HCT116 (cell line): ENCODE data around the gene ERC1. TPM values are rescaled to one million over a fixed set of nuclear protein-coding genes. Genes with fewer than 3 reads are reported as not detected.

Experiments
- ATAC-seq: fragments of 200-7000 bp; cut with Tn5 transposase; 2 replicates; pipeline ENCODE4 v1.9.1; 2020; ENCODE audit warnings: mild to moderate bottlenecking, moderate library complexity
- BruUV-seq: library from RNA; stranded (reverse); fragments of 400-500 nt; replicated peaks from 2 replicates; lab custom pipeline; 2021; lab: Mats Ljungman, UMichigan
- CTCF ChIA-PET: fragments of 300-600 bp; sonication (Branson Sonifier 250); formaldehyde crosslinking; loops from one replicate; lab custom pipeline; 2021; ENCODE audit warnings: antibody characterized with exemption; lab: Charles Lee
- POLR2A ChIA-PET: fragments of 300-600, 350-600 bp; sonication (Branson Sonifier 250); formaldehyde crosslinking; loops from one replicate; lab custom pipeline; 2021; ENCODE audit warnings: antibody characterized with exemption; lab: Charles Lee
- RAD21 ChIA-PET, 2 experiments: fragments of 300-600 bp; sonication (Branson Sonifier 250); formaldehyde crosslinking; loops; one replicate each; lab custom pipeline; 2023; ENCODE audit warnings: low total read pairs in 2 of 2; ENCODE audit not compliant: uncharacterized antibody in 2 of 2, unreplicated experiment in 2 of 2, low non-redundant PET in 1 of 2; lab: Charles Lee
- DNase-seq: peaks from one replicate; pipeline ENCODE4 v3.0.0-alpha.2; 2010; ENCODE audit warnings: low read depth, low spot score
- H2AFZ ChIP-seq: fragments of 200-600 bp; shearing (Covaris generic), sonication (generic); 2 replicates; pipeline ENCODE4 v1.6.1; 2017; ENCODE audit warnings: low read depth, mixed run types, mixed read lengths, antibody characterized with exemption, low read length; ENCODE audit not compliant: poor library complexity, severe bottlenecking
- H3K27ac ChIP-seq: 2 replicates; pipeline ENCODE4 v1.5.1; 2012; ENCODE audit warnings: low read depth, low read length
- H3K27me3 ChIP-seq: fragments of 200-600 bp; sonication (generic); 2 replicates; pipeline ENCODE4 v1.6.1; 2016; ENCODE audit warnings: mixed run types, low read length, mixed read lengths; ENCODE audit not compliant: insufficient read depth
- H3K36me3 ChIP-seq, 2 experiments: fragments of 200-500 bp in 1 of 2; fragments of 200-600 bp in 1 of 2; sonication (Bioruptor generic) in 1 of 2; sonication (generic) in 1 of 2; 2 replicates each; pipeline versions ENCODE4 v1.5.1 to v1.6.1; 2014 to 2016; ENCODE audit warnings: low read length in 2 of 2, inconsistent platforms in 1 of 2, mixed read lengths in 1 of 2, mixed run types in 1 of 2; ENCODE audit not compliant: insufficient read depth in 2 of 2, control insufficient read depth in 1 of 2
- H3K4me1 ChIP-seq, 2 experiments: fragments of 200-600 bp in 1 of 2; sonication (generic) in 1 of 2; 2 replicates each; pipeline versions ENCODE4 v1.5.1 to v1.6.1; 2012 to 2017; ENCODE audit warnings: low read length in 2 of 2, inconsistent platforms in 1 of 2, mild to moderate bottlenecking in 1 of 2, mixed read lengths in 1 of 2, mixed run types in 1 of 2, moderate library complexity in 1 of 2; ENCODE audit not compliant: insufficient read depth in 2 of 2, control insufficient read depth in 1 of 2
- H3K4me2 ChIP-seq: fragments of 200-600 bp; sonication (generic); 2 replicates; pipeline ENCODE4 v1.6.1; 2017; ENCODE audit warnings: mixed run types, low read length, mixed read lengths
- H3K4me3 ChIP-seq, 2 experiments: fragments of 200-600 bp in 1 of 2; sonication (generic) in 1 of 2; replicated peaks in 1 of 2; 2 replicates each; pipeline ENCODE4 v1.5.1; 2011 to 2016; ENCODE audit warnings: low read length in 2 of 2, control low read depth in 1 of 2, low read depth in 1 of 2, mild to moderate bottlenecking in 1 of 2, mixed read lengths in 1 of 2, mixed run types in 1 of 2
- H3K79me2 ChIP-seq: fragments of 200-600 bp; sonication (generic); 2 replicates; pipeline ENCODE4 v1.6.1; 2017; ENCODE audit warnings: mild to moderate bottlenecking, mixed run types, low read length, moderate library complexity, mixed read lengths; ENCODE audit not compliant: insufficient read depth
- H3K9ac ChIP-seq: fragments of 200-600 bp; sonication (generic); 2 replicates; pipeline ENCODE4 v1.6.1; 2016; ENCODE audit warnings: low read length, mixed read lengths
- H3K9me2 ChIP-seq: fragments of 200-600 bp; sonication (generic), shearing (Covaris generic); 2 replicates; pipeline ENCODE4 v1.6.1; 2017; ENCODE audit warnings: mixed run types, mild to moderate bottlenecking, moderate library complexity; ENCODE audit not compliant: insufficient read depth
- H3K9me3 ChIP-seq, 2 experiments: fragments of 200-500 bp in 1 of 2; fragments of 200-600 bp in 1 of 2; sonication (Bioruptor generic) in 1 of 2; sonication (generic) in 1 of 2; 2 replicates each; pipeline ENCODE4 v1.6.1; 2014 to 2017; ENCODE audit warnings: low read length in 2 of 2, mixed read lengths in 2 of 2, inconsistent platforms in 1 of 2, low read depth in 1 of 2, mild to moderate bottlenecking in 1 of 2, mixed run types in 1 of 2, moderate library complexity in 1 of 2; ENCODE audit not compliant: control insufficient read depth in 1 of 2, insufficient read depth in 1 of 2
- H4K20me1 ChIP-seq: fragments of 200-600 bp; sonication (generic), shearing (Covaris generic); 2 replicates; pipeline ENCODE4 v1.6.1; 2017; ENCODE audit warnings: mixed run types, mild to moderate bottlenecking, moderate library complexity; ENCODE audit not compliant: insufficient read depth
- CBX3 ChIP-seq: IDR thresholded peaks from 2 replicates; pipeline ENCODE4 v1.6.1; 2012; ENCODE audit warnings: low read depth
- CTCF ChIP-seq, 3 experiments: fragments of 200-600 bp in 1 of 3; sonication (generic) in 1 of 3; IDR thresholded peaks in 2 of 3; conservative IDR thresholded peaks in 1 of 3; 2 replicates each; pipeline ENCODE4 v1.5.1; 2012 to 2017; ENCODE audit warnings: low read depth in 2 of 3, low read length in 2 of 3, antibody characterized with exemption in 1 of 3, borderline replicate concordance in 1 of 3, control low read depth in 1 of 3, mild to moderate bottlenecking in 1 of 3, mixed read lengths in 1 of 3, mixed run types in 1 of 3, moderate library complexity in 1 of 3; ENCODE audit not compliant: insufficient read depth in 1 of 3
- EGR1 ChIP-seq: IDR thresholded peaks from 2 replicates; pipeline ENCODE4 v1.6.1; 2012; ENCODE audit warnings: low read depth
- ELF1 ChIP-seq: IDR thresholded peaks from 2 replicates; pipeline ENCODE4 v1.6.1; 2012; ENCODE audit warnings: low read depth, borderline replicate concordance
- MAX ChIP-seq: IDR thresholded peaks from 2 replicates; pipeline ENCODE4 v1.6.1; 2012
- RAD21 ChIP-seq: IDR thresholded peaks from 2 replicates; pipeline ENCODE4 v1.6.1; 2012; ENCODE audit warnings: low read depth, mild to moderate bottlenecking
- TCF7L2 ChIP-seq: IDR thresholded peaks from 2 replicates; pipeline ENCODE4 v1.7.0; 2011; ENCODE audit warnings: borderline replicate concordance, inconsistent platforms; ENCODE audit not compliant: insufficient read depth, insufficient read length; ENCODE audit errors: extremely low read depth
- ZBTB33 ChIP-seq: IDR thresholded peaks from 2 replicates; pipeline ENCODE4 v1.6.1; 2011; ENCODE audit warnings: mild to moderate bottlenecking, low read length, moderate library complexity; ENCODE audit not compliant: insufficient replicate concordance; ENCODE audit errors: extremely low read depth
- intact Hi-C: fragments of 100-400 bp; cut with micrococcal nuclease; formaldehyde crosslinking; loops from 2 replicates; pipeline ENCODE4 v1.10.0; 2022
- total RNA-seq: library from RNA; stranded (reverse); gene quantifications from one replicate; pipeline ENCODE4 v1.2.1, GENCODE V29; 2021; ENCODE audit not compliant: unreplicated experiment

Gene ERC1
- total RNA-seq, 1 experiment from 2014 or later: 41.9 TPM

GRCh38 chr12:1306817-1307216 is 315.8 kb downstream of the ERC1 start:
- intact Hi-C loops: no loop called here
- no TSS peak for BruUV-seq
- ChIA-PET POLR2A (no interaction called here), CTCF (no interaction called here), RAD21 (no interaction called here)
- Histone ChIP-seq H3K4me3 (no peak overlapping the region), H3K9me3 (no peaks in the 10 kb centered on the region), H3K79me2 (no peaks in the 10 kb centered on the region), H3K4me1 (no peaks in the 10 kb centered on the region), H3K27me3 (no peaks in the 10 kb centered on the region), H3K27ac (no peak overlapping the region), H2AFZ (no peak overlapping the region), H3K9ac (no peak overlapping the region), H3K4me2 (no peak overlapping the region), H3K9me2 (no peaks in the 10 kb centered on the region), H3K36me3 (no peaks in the 10 kb centered on the region), H4K20me1 (no peaks in the 10 kb centered on the region)
- ATAC-seq: no peak
- TF ChIP-seq ZBTB33 (no peak), CTCF (IDR thresholded peaks at IDR 0.05 in 2 of 3, conservative IDR thresholded peaks at IDR 0.05 in 1 of 3; ENCODE audit: borderline replicate concordance in 1 of 3, insufficient read depth in 1 of 3, low read depth in 2 of 3, low read length in 2 of 3) (no peak), ELF1 (no peak), CBX3 (no peak), MAX (no peak), TCF7L2 (no peak), RAD21 (no peak), EGR1 (no peak)
- no peak for DNase-seq
